A673 (cell line): ENCODE data around the gene LIPK.

ENCODE experiments used
- CTCF ChIP-seq: fragments of 300-800, 200-600 bp; sonication (generic); conservative IDR thresholded peaks from 2 replicates; pipeline ENCODE4 v1.5.1; 2017; ENCODE audit warnings: low read depth, mild to moderate bottlenecking, antibody characterized with exemption, low read length, moderate library complexity, mixed read lengths
- EZH2 ChIP-seq: fragments of 200-600 bp; sonication (generic); IDR thresholded peaks from 2 replicates; pipeline ENCODE4 v1.6.1; 2017; ENCODE audit warnings: borderline replicate concordance, low read depth, mild to moderate bottlenecking, mixed read lengths, antibody characterized with exemption, low read length; ENCODE audit not compliant: poor library complexity, severe bottlenecking

DNA sequence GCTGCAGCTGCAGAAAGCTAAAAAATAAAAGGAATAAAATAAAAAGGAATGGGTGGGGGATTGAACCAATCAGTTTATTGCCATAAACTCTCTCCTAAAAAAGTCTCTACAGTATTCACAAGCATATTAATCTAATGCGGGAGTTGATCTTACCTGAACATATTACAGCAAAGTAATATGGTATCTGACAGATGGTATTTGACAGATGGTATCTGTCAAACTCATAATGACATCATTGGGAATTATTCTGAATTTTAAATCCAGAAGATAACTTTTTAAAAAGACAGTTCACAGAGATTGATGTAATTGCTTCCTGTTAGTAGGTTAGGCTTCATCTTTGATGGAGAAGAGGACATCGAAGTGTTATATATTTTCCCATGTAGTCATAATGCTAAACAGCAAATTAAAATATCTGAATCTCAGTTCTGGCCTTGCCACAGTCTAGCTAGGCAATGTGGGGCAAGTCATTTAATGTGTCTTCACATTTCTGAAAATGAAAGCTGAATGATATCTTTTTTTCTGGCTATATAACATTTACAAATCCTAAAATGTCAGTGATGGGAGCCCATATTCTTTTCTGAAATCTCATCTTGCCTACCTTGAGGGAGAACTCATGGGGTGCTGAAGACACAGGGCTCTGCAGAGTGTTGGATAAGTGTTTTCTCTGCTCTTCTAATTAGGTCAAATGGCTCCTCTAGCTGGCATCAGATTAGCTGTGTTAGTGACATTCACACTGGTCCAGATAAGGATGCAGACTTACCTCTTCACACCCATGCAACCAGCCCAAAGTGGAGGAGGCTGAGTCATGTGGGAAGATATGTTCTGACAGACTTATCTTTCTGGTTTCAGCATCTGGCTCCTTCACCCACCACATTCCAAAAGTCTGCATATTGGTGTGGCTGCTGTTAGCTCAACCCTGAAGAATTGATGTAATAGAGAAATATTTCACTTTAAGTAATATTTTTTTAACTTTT lies 94.4 kb downstream of the LIPK start:
- no peak for TF ChIP-seq CTCF
- no peak for TF ChIP-seq EZH2
